H1 (cell line): Measurements from ENCODE around the gene TRIM22. TPM values are rescaled to one million over a fixed set of nuclear protein-coding genes. Genes with fewer than 3 reads are reported as not detected.

Experiments used
- CTCF ChIA-PET: fragments of 300-600 bp; sonication (Branson Sonifier 250); formaldehyde crosslinking; loops from one replicate; lab custom pipeline; 2021; ENCODE audit not compliant: partially characterized antibody; lab: Charles Lee
- POLR2A ChIA-PET: fragments of 300-600 bp; sonication (Branson Sonifier 250); formaldehyde crosslinking; loops from one replicate; lab custom pipeline; 2021; ENCODE audit warnings: inconsistent platforms; ENCODE audit not compliant: partially characterized antibody; lab: Charles Lee
- DNase-seq, 2 experiments: peaks; one replicate each; pipeline versions ENCODE4 v3.0.0 to v3.0.0-alpha.2; 2010 to 2022; ENCODE audit warnings: low spot score in 2 of 2, low read depth in 1 of 2, mixed read lengths in 1 of 2
- FAIRE-seq: peaks from 2 replicates; lab custom pipeline; 2011; peaks lifted over from hg19 to GRCh38; lab: Jason Lieb, UNC
- H2AFZ ChIP-seq: 2 replicates; pipeline ENCODE4 v1.8.1; 2012; ENCODE audit warnings: low read length, inconsistent platforms
- H2AK5ac ChIP-seq: 2 replicates; pipeline ENCODE4 v1.6.1; 2013; ENCODE audit warnings: low read depth, low read length
- H2BK120ac ChIP-seq: replicated peaks from 2 replicates; pipeline ENCODE3; 2013; ENCODE audit warnings: low read depth, low read length, inconsistent platforms
- H2BK12ac ChIP-seq: 2 replicates; pipeline ENCODE4 v1.6.1; 2013; ENCODE audit warnings: low read depth, low read length
- H2BK15ac ChIP-seq: 2 replicates; pipeline ENCODE4 v1.6.1; 2013; ENCODE audit warnings: low read length
- H2BK20ac ChIP-seq: 2 replicates; pipeline ENCODE4 v1.6.1; 2013; ENCODE audit warnings: low read length
- H2BK5ac ChIP-seq: 2 replicates; pipeline ENCODE4 v1.6.1; 2013; ENCODE audit warnings: low read depth, low read length
- H3K14ac ChIP-seq: 2 replicates; pipeline ENCODE4 v1.6.1; 2013; ENCODE audit warnings: inconsistent platforms; ENCODE audit not compliant: insufficient read length
- H3K18ac ChIP-seq: 2 replicates; pipeline ENCODE4 v1.6.1; 2013; ENCODE audit warnings: low read length; ENCODE audit errors: extremely low read depth
- H3K23ac ChIP-seq: 2 replicates; pipeline ENCODE4 v1.6.1; 2013; ENCODE audit warnings: inconsistent platforms; ENCODE audit not compliant: insufficient read length
- H3K23me2 ChIP-seq: 2 replicates; pipeline ENCODE4 v1.6.1; 2013; ENCODE audit warnings: low read depth, low read length
- H3K27ac ChIP-seq: 2 replicates; pipeline ENCODE4 v1.6.1; 2011; ENCODE audit warnings: low read depth, low read length, inconsistent platforms
- H3K27me3 ChIP-seq, 4 experiments: replicated peaks in 1 of 4; 1 replicate in 1 of 4; 2 replicates in 3 of 4; pipeline versions ENCODE4 v1.6.1 to v1.8.1; 2011 to 2013; ENCODE audit warnings: low read length in 3 of 4, mild to moderate bottlenecking in 3 of 4, inconsistent platforms in 2 of 4, mixed read lengths in 2 of 4, moderate library complexity in 1 of 4; ENCODE audit not compliant: control insufficient read depth in 3 of 4, insufficient read depth in 3 of 4; ENCODE audit errors: extremely low read depth in 1 of 4
- H3K36me3 ChIP-seq, 4 experiments: 2 replicates each; pipeline versions ENCODE4 v1.6.1 to v1.8.1; 2011 to 2013; ENCODE audit warnings: mild to moderate bottlenecking in 4 of 4, low read length in 3 of 4, moderate library complexity in 2 of 4, control low read depth in 1 of 4, inconsistent platforms in 1 of 4; ENCODE audit not compliant: insufficient read depth in 4 of 4, control insufficient read depth in 2 of 4
- H3K4ac ChIP-seq: replicated peaks from 2 replicates; pipeline ENCODE3; 2013; ENCODE audit warnings: low read length, low read depth, mixed read lengths, inconsistent platforms; ENCODE audit not compliant: insufficient read length
- H3K4me1 ChIP-seq, 4 experiments: replicated peaks in 1 of 4; 1 replicate in 1 of 4; 2 replicates in 3 of 4; pipeline versions ENCODE4 v1.6.1 to v1.8.1; 2011 to 2013; ENCODE audit warnings: low read length in 3 of 4, inconsistent platforms in 2 of 4, mixed read lengths in 1 of 4; ENCODE audit not compliant: insufficient read depth in 4 of 4, control insufficient read depth in 3 of 4
- H3K4me2 ChIP-seq, 2 experiments: 2 replicates each; pipeline versions ENCODE4 v1.6.1 to v1.8.1; 2011 to 2013; ENCODE audit warnings: low read depth in 2 of 2, low read length in 2 of 2, control low read depth in 1 of 2, inconsistent platforms in 1 of 2, mild to moderate bottlenecking in 1 of 2; ENCODE audit not compliant: insufficient read depth in 1 of 2
- H3K4me3 ChIP-seq, 4 experiments: fragments of 200-600, 300-600 bp in 1 of 4; sonication (generic), shearing (Covaris generic), sonication (Bioruptor Twin) in 1 of 4; 2 replicates each; pipeline versions ENCODE4 v1.5.1 to v1.8.1; 2011 to 2016; ENCODE audit warnings: low read length in 4 of 4, low read depth in 3 of 4, control low read depth in 2 of 4, inconsistent platforms in 2 of 4, mild to moderate bottlenecking in 2 of 4, mixed read lengths in 1 of 4, moderate library complexity in 1 of 4; ENCODE audit not compliant: insufficient read depth in 2 of 4; ENCODE audit errors: extremely low read depth in 1 of 4
- H3K56ac ChIP-seq: replicated peaks from 2 replicates; pipeline ENCODE3; 2013; ENCODE audit warnings: low read depth, mild to moderate bottlenecking, mixed read lengths, low read length, inconsistent platforms; ENCODE audit not compliant: insufficient read length
- H3K79me1 ChIP-seq: 2 replicates; pipeline ENCODE4 v1.6.1; 2013; ENCODE audit warnings: low read depth, low read length, control low read depth
- H3K79me2 ChIP-seq, 2 experiments: 2 replicates each; pipeline versions ENCODE4 v1.6.1 to v1.8.1; 2012 to 2013; ENCODE audit warnings: low read length in 2 of 2, mild to moderate bottlenecking in 2 of 2, inconsistent platforms in 1 of 2; ENCODE audit not compliant: insufficient read depth in 2 of 2, control insufficient read depth in 1 of 2
- H3K9ac ChIP-seq, 4 experiments: replicated peaks in 1 of 4; 1 replicate in 1 of 4; 2 replicates in 3 of 4; pipeline versions ENCODE4 v1.6.1 to v1.8.1; 2011 to 2013; ENCODE audit warnings: low read depth in 3 of 4, low read length in 3 of 4, control low read depth in 2 of 4, mild to moderate bottlenecking in 2 of 4, moderate library complexity in 2 of 4, inconsistent platforms in 1 of 4; ENCODE audit errors: extremely low read depth in 1 of 4
- H3K9me3 ChIP-seq, 2 experiments: 2 replicates each; pipeline versions ENCODE4 v1.6.1 to v1.8.1; 2012 to 2013; ENCODE audit warnings: mild to moderate bottlenecking in 2 of 2, moderate library complexity in 2 of 2, control low read depth in 1 of 2, inconsistent platforms in 1 of 2, low read depth in 1 of 2, low read length in 1 of 2, mixed read lengths in 1 of 2; ENCODE audit not compliant: insufficient read depth in 2 of 2
- H4K20me1 ChIP-seq, 2 experiments: replicated peaks in 1 of 2; 2 replicates each; pipeline versions ENCODE3 to v1.8.1; 2011 to 2013; ENCODE audit warnings: inconsistent platforms in 2 of 2, low read length in 2 of 2, mild to moderate bottlenecking in 1 of 2; ENCODE audit not compliant: insufficient read depth in 2 of 2, control insufficient read depth in 1 of 2
- H4K5ac ChIP-seq: 2 replicates; pipeline ENCODE4 v1.6.1; 2013; ENCODE audit warnings: low read length, low read depth, mixed read lengths, inconsistent platforms; ENCODE audit not compliant: insufficient read length
- H4K8ac ChIP-seq: 2 replicates; pipeline ENCODE4 v1.8.0; 2013; ENCODE audit warnings: mild to moderate bottlenecking, moderate library complexity, low read length, inconsistent platforms; ENCODE audit not compliant: insufficient read depth; ENCODE audit errors: extremely low read depth
- H4K91ac ChIP-seq: replicated peaks from 2 replicates; pipeline ENCODE3; 2013; ENCODE audit warnings: low read length, mixed read lengths, inconsistent platforms; ENCODE audit not compliant: insufficient read length
- JUN ChIP-seq: IDR thresholded peaks from 2 replicates; pipeline ENCODE4 v1.6.1; 2011; ENCODE audit warnings: low read depth, mild to moderate bottlenecking, improper control_type of control experiment, low read length
- PHF8 ChIP-seq: fragments of 200-600 bp; sonication (generic); conservative IDR thresholded peaks from 2 replicates; pipeline ENCODE4 v1.7.1; 2012; ENCODE audit warnings: low read depth, mild to moderate bottlenecking, inconsistent platforms, low read length, moderate library complexity
- TCF12 ChIP-seq: IDR thresholded peaks from 2 replicates; pipeline ENCODE4 v1.6.1; 2011; ENCODE audit warnings: low read depth, mild to moderate bottlenecking, low read length
- ZNF274 ChIP-seq: IDR thresholded peaks from 2 replicates; pipeline ENCODE4 v1.7.0; 2012; ENCODE audit warnings: low read length, borderline replicate concordance; ENCODE audit errors: extremely low read depth
- WGBS, 2 experiments: shearing (Covaris generic) in 1 of 2; methylation state at CpG; one replicate each; pipeline versions ENCODE4 v1.1.6 to v1.1.7; 2013 to 2015; ENCODE audit warnings: low lambda C conversion rate in 2 of 2, mixed read lengths in 2 of 2, inconsistent platforms in 1 of 2, low coverage in 1 of 2, missing lambda C conversion rate in 1 of 2; ENCODE audit not compliant: insufficient replicate concordance in 2 of 2, insufficient coverage in 1 of 2, insufficient read length in 1 of 2; ENCODE audit errors: extremely low coverage in 1 of 2, missing lambda C conversion rate in 1 of 2; 5-methylcytosine and 5-hydroxymethylcytosine counted together
- polyA plus RNA-seq, 7 experiments: library from polyadenylated mRNA; depleted of rRNA in 3 of 7; stranded (reverse) in 5 of 7; unstranded in 2 of 7; fragments of >200 nt in 5 of 7; fragments of 200-250 nt in 2 of 7; gene quantifications; 1 replicate in 5 of 7; 2 replicates in 1 of 7; 4 replicates in 1 of 7; pipeline versions ENCODE4 v1.2.1 to v1.2.3, GENCODE V29; 2011 to 2013; ENCODE audit warnings: missing spikeins in 2 of 7, mixed read lengths in 2 of 7
- total RNA-seq: library from RNA; stranded (reverse); fragmentation: NEBNext Ultra II Directional; extraction: Animal tissue kit (Norgen Biotek cat#: 25700); gene quantifications from 2 replicates; pipeline ENCODE4 v1.2.1, GENCODE V29; 2021

The TRIM22 gene
- total and polyA plus RNA-seq, 2 of the 8 experiments (the other 6 are each of a cell fraction or from before 2014, with no cell fraction given), result 56.0 to 82.7 TPM

GRCh38 chr11:5705688-5706087 is 16.1 kb downstream of the TRIM22 start:
- H3K9me3 ChIP-seq, result no peaks in the 10 kb centered on the region
- POLR2A ChIA-PET, result no interaction called here
- no peak overlapping the region for H3K4me3 ChIP-seq
- H4K5ac ChIP-seq, result no peak overlapping the region
- H3K36me3 ChIP-seq, result peaks cover 5 to 59% (median 36%) of the 10 kb centered on the region in 4 experiments
- no peak overlapping the region for H3K4ac ChIP-seq
- H3K79me2 ChIP-seq, result no peaks in the 10 kb centered on the region; a peak in 1 of 4 replicates
- 94% methylated on average over 4 of the region's 4 CpGs; no CpG with 5 or more reads in 1 of the 2 experiments for WGBS, 2 experiments
- no peak overlapping the region for H3K27ac ChIP-seq
- H2BK12ac ChIP-seq, result no peak overlapping the region
- no peak overlapping the region for H2BK5ac ChIP-seq
- H2BK20ac ChIP-seq, result no peak overlapping the region
- no peak for FAIRE-seq
- H3K79me1 ChIP-seq, result no peaks in the 10 kb centered on the region
- no peak overlapping the region for H2AFZ ChIP-seq
- H3K14ac ChIP-seq, result no peak overlapping the region
- H3K56ac ChIP-seq, result no peak overlapping the region
- H2AK5ac ChIP-seq, result no peak overlapping the region
- no peaks in the 10 kb centered on the region for H3K27me3 ChIP-seq
- no peaks in the 10 kb centered on the region; the same call in 1 of the 2 replicates for H3K23me2 ChIP-seq
- no peak overlapping the region for H2BK15ac ChIP-seq
- no peak overlapping the region for H3K4me2 ChIP-seq
- H3K4me1 ChIP-seq, result no peaks in the 10 kb centered on the region
- no peak overlapping the region for H4K8ac ChIP-seq
- H3K18ac ChIP-seq, result no peak overlapping the region
- no peak for DNase-seq
- H4K91ac ChIP-seq, result no peak overlapping the region
- no peak overlapping the region for H2BK120ac ChIP-seq
- no peak overlapping the region for H3K23ac ChIP-seq
- no peaks in the 10 kb centered on the region for H4K20me1 ChIP-seq
- H3K9ac ChIP-seq, result no peak overlapping the region
- CTCF ChIA-PET, result no interaction called here
- no peak for TF ChIP-seq PHF8
- TF ChIP-seq ZNF274, result no peak
- TF ChIP-seq JUN, result no peak
- no peak for TF ChIP-seq TCF12
